Heart left ventricle (tissue), 16 donors: ENCODE results near the gene PROCA1. TPM values are rescaled to one million over a fixed set of nuclear protein-coding genes. Genes with fewer than 3 reads are reported as not detected.

Source experiments
- ATAC-seq, 4 donors: fragments of 200-7000 bp; cut with Tn5 transposase; one replicate each; pipeline ENCODE4 v1.9.1; 2020 to 2022; ENCODE audit warnings: moderate library complexity in 4 of 4, mild to moderate bottlenecking in 3 of 4, moderate number of reproducible peaks in 1 of 4
- DNase-seq, 5 donors: peaks; one replicate each; pipeline ENCODE4 v3.0.0-alpha.2; 2020
- H3K27ac ChIP-seq, 12 donors: fragments of 200-600 bp; sonication (generic) in 4 of 12; one replicate each; pipeline versions ENCODE4 v1.5.0 to v1.8.0; 2016 to 2022; ENCODE audit warnings: mild to moderate bottlenecking in 2 of 12
- H3K27me3 ChIP-seq, 9 donors: fragments of 200-600 bp; sonication (generic) in 2 of 9; one replicate each; pipeline versions ENCODE4 v1.5.1 to v1.8.0; 2016 to 2022; ENCODE audit warnings: mild to moderate bottlenecking in 3 of 9
- H3K36me3 ChIP-seq, 9 donors: fragments of 200-600 bp; sonication (generic) in 2 of 9; one replicate each; pipeline versions ENCODE4 v1.5.0 to v1.8.0; 2018 to 2022; ENCODE audit warnings: mild to moderate bottlenecking in 2 of 9
- H3K4me1 ChIP-seq, 12 donors: fragments of 200-600 bp; sonication (generic) in 4 of 12; one replicate each; pipeline versions ENCODE4 v1.5.0 to v1.8.0; 2016 to 2022; ENCODE audit warnings: mild to moderate bottlenecking in 3 of 12
- H3K4me3 ChIP-seq, 12 donors: fragments of 200-600 bp; sonication (generic) in 4 of 12; one replicate each; pipeline versions ENCODE4 v1.5.0 to v1.8.0; 2017 to 2022; ENCODE audit warnings: mild to moderate bottlenecking in 9 of 12, moderate library complexity in 4 of 12
- H3K9me3 ChIP-seq, 12 donors: fragments of 200-600 bp; sonication (generic) in 4 of 12; one replicate each; pipeline versions ENCODE4 v1.5.0 to v1.8.0; 2016 to 2022; ENCODE audit warnings: mild to moderate bottlenecking in 1 of 12
- CTCF ChIP-seq, 12 donors: fragments of 200-600 bp; sonication (generic) in 4 of 12; IDR thresholded peaks; one replicate each; pipeline versions ENCODE4 v1.5.0 to v1.8.0; 2018 to 2022; ENCODE audit warnings: antibody characterized with exemption in 12 of 12, mild to moderate bottlenecking in 5 of 12
- POLR2A ChIP-seq, 2 donors: fragments of 450-650 bp; IDR thresholded peaks; one replicate each; pipeline ENCODE4 v1.6.1; 2017; ENCODE audit warnings: antibody characterized with exemption in 2 of 2, mild to moderate bottlenecking in 2 of 2, moderate library complexity in 2 of 2
- WGBS, 4 donors: extraction: QIAGEN DNeasy Blood & Tissue Kit in 2 of 4; methylation state at CpG; one replicate each; pipeline versions ENCODE4 v1.1.5 to v1.1.7; 2013 to 2018; 5-methylcytosine and 5-hydroxymethylcytosine counted together
- intact Hi-C, 10 donors: fragments of 100-400 bp; cut with DNase I; formaldehyde crosslinking; loops; one replicate each; pipeline versions ENCODE4 v1.11.1 to v1.14.2; 2022
- polyA plus RNA-seq, 2 donors: library from polyadenylated mRNA; stranded (reverse); fragments of 200-250 nt; gene quantifications; one replicate each; pipeline ENCODE4 v1.2.3, GENCODE V29; 2013
- total RNA-seq, 9 donors: library from RNA; depleted of rRNA in 2 of 9; stranded (reverse); fragments of >200 nt in 2 of 9; fragmentation: NEBNext Ultra II Directional in 3 of 9; extraction: Animal tissue kit (Norgen Biotek cat#: 25700) in 3 of 9; gene quantifications; one replicate each; pipeline versions ENCODE4 v1.1.0 to v1.2.4, GENCODE V29; 2016 to 2023
- donor health status: ischemic (EF 13 %, LVEDD 7.1; RV severe dilation, severe dysfunction).
- donor health status: healthy with polysubstance abuse.
- donor health status: DM: no; HTN: yes; CAD: no.
- donor health status: DM: no; HTN: no; CAD: no.
- donor health status: ischemic (EF 25% LVEDD 6.9; RV normal size, moderate dysfunction).
- donor health status: ischemic (EF 25% LVEDD 5.7; RV mildly dilated, moderate dysfunction).
- donor health status: healthy.
- donor health status: DM: yes; HTN: yes; CAD: no.
- donor health status: ischemic (EF 35%, LVEDD 5.7; RV mildly dilated, moderate dysfunction).
- donor health status: nonischemic (EF 11% LVEDD 7.7; RV severe dilation, severe dysfunction).
- donor health status: DM: yes; HTN: yes; CAD: no.
- donor health status: PGD.
- donor health status: ischemic (EF 29% LVEDD 5.4; RV normal size, mild dysfunction).
- donor health status: nonischemic (EF 23%, LVEDD 6.1; RV moderate dilation, normal function).

The PROCA1 gene
- total and polyA plus RNA-seq, 11 donors: 0.64 to 2.6 (median 1.0) TPM

DNA sequence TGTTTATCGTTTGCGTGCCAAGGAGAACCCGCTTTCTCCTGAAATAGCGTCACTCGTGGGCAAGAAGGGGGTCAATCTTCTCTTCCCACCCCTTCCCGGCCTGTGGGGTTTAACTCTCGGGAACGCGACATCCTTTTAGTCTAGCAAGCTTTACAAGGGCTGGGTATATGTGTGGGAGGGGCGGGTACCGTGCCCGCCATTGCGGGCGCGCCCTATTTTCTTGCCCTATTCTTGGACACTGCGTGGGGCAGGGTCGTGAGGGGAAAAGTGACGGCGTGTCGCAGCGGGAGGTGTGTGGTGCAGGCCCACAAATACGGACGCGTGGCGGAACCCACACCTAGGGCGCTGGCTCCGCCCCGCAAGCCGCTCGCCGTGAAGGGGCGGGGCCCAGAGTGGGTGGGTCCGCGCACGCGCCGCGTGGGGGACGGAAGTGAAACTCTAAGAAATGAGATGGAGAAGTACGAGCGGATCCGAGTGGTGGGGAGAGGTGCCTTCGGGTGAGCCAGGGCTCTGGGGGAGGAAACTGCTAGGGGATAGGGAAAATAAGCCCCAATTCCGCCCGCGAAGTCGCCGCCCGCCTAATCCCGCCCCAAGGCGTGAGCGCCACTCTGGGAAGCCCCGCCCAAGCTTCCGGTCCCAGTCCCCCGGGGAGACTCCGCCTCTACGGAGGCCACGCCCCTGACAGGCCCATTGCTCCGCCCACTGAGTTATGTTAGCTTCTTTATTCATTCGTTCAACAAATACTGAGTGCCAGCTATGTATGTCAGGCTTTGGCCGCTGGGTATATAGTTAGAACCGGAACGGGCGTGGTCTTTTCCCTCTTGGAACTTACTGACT lies 16.9 kb upstream of the PROCA1 start, which contains the start of gene NEK8:
Gene NEK8 (plus strand): TSS at position 425 of the 837 bp plus-strand sequence. CDS start 26 bp downstream, at position 451.
- ATAC-seq: peak; percentile 76 to 88 (median 84)
- WGBS, 4 donors: 0 to 1% (median 0%) methylated on average over 50 to 64 of the region's 64 CpGs

GRCh38 chr17:28726627-28727491 lies 15.2 kb upstream of the PROCA1 start:
- DNase-seq: peak; percentile 91 to 97 (median 92)
- Histone ChIP-seq H3K27ac (peak overlapping the region in 11 of 12 donors; percentile 21 to 97 (median 63)), H3K27me3 (peaks cover 0 to 4% (median 0%) of the 10 kb centered on the region in 9 donors), H3K9me3 (no peaks in the 10 kb centered on the region), H3K4me1 (peaks cover 0 to 52% (median 29%) of the 10 kb centered on the region in 12 donors), H3K36me3 (peaks cover 0 to 34% (median 30%) of the 10 kb centered on the region in 9 donors), H3K4me3 (peak overlapping the region; percentile 49 to 90 (median 82))
- 0 to 1% (median 0%) methylated on average over 26 to 57 of the region's 57 CpGs for WGBS, 4 donors
- TF ChIP-seq CTCF (IDR thresholded peaks at IDR 0.05) (peak in 11 of 12 donors; percentile 99 to 100 (median 99)), POLR2A (IDR thresholded peaks at IDR 0.05) (peak in 1 of 2 donors; percentile 3)
- intact Hi-C loops: loop anchor here in 9 of 10 donors (1.0 to 10.0 kb wide), 9 partner anchors 23 to 568 kb away; partner anchors contain the start of genes PHF12 (in 2 of the 9) and NUFIP2 (in 1 of the 9)
- ATAC-seq: peak; percentile 70 to 78 (median 73)

More for the DNA sequence above, 16.9 kb upstream of the PROCA1 start, which contains the start of gene NEK8:
- peaks cover 0 to 40% (median 23%) of the 10 kb centered on the region in 12 donors for H3K4me1 ChIP-seq
- peaks cover 0 to 16% (median 12%) of the 10 kb centered on the region in 9 donors for H3K36me3 ChIP-seq
- peak in 1 of 2 donors; percentile 75 for TF ChIP-seq POLR2A (IDR thresholded peaks at IDR 0.05)
- TF ChIP-seq CTCF (IDR thresholded peaks at IDR 0.05): peak in 1 of 12 donors; percentile 2
- peak; percentile 94 to 97 (median 95) for DNase-seq
- peak within 1 kb of the TSS; percentile 89 to 98 (median 97) for H3K27ac ChIP-seq
- H3K27me3 ChIP-seq: peaks cover 0 to 4% (median 0%) of the 10 kb centered on the region in 9 donors
- intact Hi-C loops: loop anchor here in 7 of 10 donors (1.0 to 10.0 kb wide), 12 partner anchors 14 to 566 kb away; partner anchors contain the start of genes PHF12 (in 2 of the 7), TRAF4 (in 2 of the 7) and NUFIP2 (in 1 of the 7)
- H3K4me3 ChIP-seq: peak within 1 kb of the TSS; percentile 54 to 90 (median 82)
- H3K9me3 ChIP-seq: no peaks in the 10 kb centered on the region

- intact Hi-C loops: loop anchor here in 9 of 10 donors (1.0 to 10.0 kb wide), 9 partner anchors 24 to 569 kb away; partner anchors contain the start of genes PHF12 (in 2 of the 9) and NUFIP2 (in 1 of the 9)
- peak within 1 kb of the TSS; percentile 49 to 90 (median 82) for H3K4me3 ChIP-seq
- peaks cover 0 to 40% (median 36%) of the 10 kb centered on the region in 9 donors for H3K36me3 ChIP-seq
- H3K27me3 ChIP-seq: peaks cover 0 to 4% (median 0%) of the 10 kb centered on the region in 9 donors
- TF ChIP-seq POLR2A (IDR thresholded peaks at IDR 0.05) (no peak), CTCF (IDR thresholded peaks at IDR 0.05) (no peak)
- DNase-seq: peak in 4 of 5 donors; percentile 67 to 88 (median 75)
- peaks cover 0 to 58% (median 35%) of the 10 kb centered on the region in 12 donors for H3K4me1 ChIP-seq
- ATAC-seq: peak; percentile 15 to 51 (median 32)
- H3K9me3 ChIP-seq: no peaks in the 10 kb centered on the region
- 0 to 2% (median 1%) methylated on average over 1 to 49 of the region's 49 CpGs for WGBS, 4 donors
- H3K27ac ChIP-seq: peak within 1 kb of the TSS in 11 of 12 donors; percentile 27 to 97 (median 66)
Observed at GRCh38 chr17:28726226-28726626, 14.5 kb upstream of the PROCA1 start, which contains the start of gene TLCD1. TSS of gene TLCD1 (minus strand) at chr17:28726233. CDS start at chr17:28726097, 136 bp downstream.
